ENCODE measurements around the gene YIPF5. TPM values are rescaled to one million over a fixed set of nuclear protein-coding genes. Genes with fewer than 3 reads are reported as not detected.

The YIPF5 gene
- polyA plus RNA-seq, 1 experiment: 91.7 TPM

DNA sequence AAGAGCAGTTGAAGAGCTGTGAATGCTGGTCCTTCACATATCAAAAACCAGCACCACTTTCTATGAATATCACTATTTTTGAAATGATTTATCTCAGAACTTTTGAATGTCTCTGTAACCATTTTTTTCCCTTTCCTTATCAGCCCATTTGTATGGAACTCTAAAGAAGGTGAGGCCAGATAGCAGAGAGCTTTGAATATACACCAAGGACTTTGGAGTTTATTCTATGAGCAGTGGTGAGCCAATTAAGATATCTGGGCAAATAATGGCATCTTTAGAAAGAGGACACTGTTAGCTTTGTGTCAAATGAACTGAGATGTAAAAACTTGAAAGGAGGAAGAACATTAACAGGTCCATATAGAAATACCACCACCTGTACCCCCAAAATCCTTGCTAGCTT, 22.2 kb upstream of the YIPF5 start:
- Histone ChIP-seq H3K36me3 (ENCODE audit: control insufficient read depth, insufficient read depth, low read length) (no peaks in the 10 kb centered on the region), H3K27me3 (ENCODE audit: control insufficient read depth, insufficient read depth, low read length) (peaks cover 1% of the 10 kb centered on the region; the same call in 1 of the 2 replicates), H3K4me3 (ENCODE audit: low read depth, low read length) (no peak overlapping the region)
- TF ChIP-seq, protein P1, sequence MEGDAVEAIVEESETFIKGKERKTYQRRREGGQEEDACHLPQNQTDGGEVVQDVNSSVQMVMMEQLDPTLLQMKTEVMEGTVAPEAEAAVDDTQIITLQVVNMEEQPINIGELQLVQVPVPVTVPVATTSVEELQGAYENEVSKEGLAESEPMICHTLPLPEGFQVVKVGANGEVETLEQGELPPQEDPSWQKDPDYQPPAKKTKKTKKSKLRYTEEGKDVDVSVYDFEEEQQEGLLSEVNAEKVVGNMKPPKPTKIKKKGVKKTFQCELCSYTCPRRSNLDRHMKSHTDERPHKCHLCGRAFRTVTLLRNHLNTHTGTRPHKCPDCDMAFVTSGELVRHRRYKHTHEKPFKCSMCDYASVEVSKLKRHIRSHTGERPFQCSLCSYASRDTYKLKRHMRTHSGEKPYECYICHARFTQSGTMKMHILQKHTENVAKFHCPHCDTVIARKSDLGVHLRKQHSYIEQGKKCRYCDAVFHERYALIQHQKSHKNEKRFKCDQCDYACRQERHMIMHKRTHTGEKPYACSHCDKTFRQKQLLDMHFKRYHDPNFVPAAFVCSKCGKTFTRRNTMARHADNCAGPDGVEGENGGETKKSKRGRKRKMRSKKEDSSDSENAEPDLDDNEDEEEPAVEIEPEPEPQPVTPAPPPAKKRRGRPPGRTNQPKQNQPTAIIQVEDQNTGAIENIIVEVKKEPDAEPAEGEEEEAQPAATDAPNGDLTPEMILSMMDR (IDR thresholded peaks at IDR 0.05; ENCODE audit: insufficient read depth, low read depth, low read length): no peak
- ChIA-PET POLR2A (no interaction called here), CTCF (interaction anchor here (0.6 to 2.9 kb wide), 4 partner anchors 11 to 1326 kb away, joined by 3 to 15 read pairs (median 6); no protein-coding TSS in a partner anchor)
- no peak for DNase-seq (ENCODE audit: low read depth)

DNA sequence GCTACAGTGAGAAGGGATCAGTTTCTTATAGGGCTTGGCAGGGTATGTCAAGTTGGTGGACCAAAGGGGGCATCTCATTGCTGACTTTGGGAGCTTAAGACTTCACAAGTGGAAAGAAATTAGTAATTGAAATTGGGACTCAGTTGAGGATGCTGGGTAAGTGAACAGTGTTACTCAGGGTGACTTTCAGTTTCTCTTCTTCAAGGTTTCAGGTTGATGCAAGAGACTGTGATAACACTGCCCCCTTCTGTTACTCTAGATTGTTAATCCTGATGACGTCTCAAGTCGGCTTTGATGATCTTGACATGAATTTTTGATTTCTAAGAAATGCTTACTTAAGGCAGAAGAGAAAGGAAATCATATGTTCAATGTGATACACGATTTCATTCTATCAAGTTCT, 21.5 kb upstream of the YIPF5 start:
- peak; percentile 43 for DNase-seq (ENCODE audit: low read depth)
- POLR2A ChIA-PET: interaction anchor here (0.5 kb wide), 1 partner anchor 1444 kb away, joined by 3 read pairs; no protein-coding TSS in a partner anchor
- CTCF ChIA-PET: interaction anchor here (1.4 to 2.1 kb wide), 2 partner anchors 14 to 16 kb away, joined by 5 to 7 read pairs; no protein-coding TSS in a partner anchor
- no peaks in the 10 kb centered on the region for H3K36me3 ChIP-seq (ENCODE audit: control insufficient read depth, insufficient read depth, low read length)
- peaks cover 1% of the 10 kb centered on the region; the same call in 1 of the 2 replicates for H3K27me3 ChIP-seq (ENCODE audit: control insufficient read depth, insufficient read depth, low read length)
- H3K4me3 ChIP-seq (ENCODE audit: low read depth, low read length): no peak overlapping the region
- TF ChIP-seq, protein P1 (IDR thresholded peaks at IDR 0.05; ENCODE audit: insufficient read depth, low read depth, low read length): peak; percentile 61

- no peak overlapping the region for H3K4me3 ChIP-seq (ENCODE audit: low read depth, low read length)
- TF ChIP-seq, protein P1 (IDR thresholded peaks at IDR 0.05; ENCODE audit: insufficient read depth, low read depth, low read length): no peak
- CTCF ChIA-PET: interaction anchor here (1.4 kb wide), 1 partner anchor 15 kb away, joined by 5 read pairs; no protein-coding TSS in a partner anchor
These were observed 21.1 kb upstream of the YIPF5 start for GRCh38 chr5:144191531-144191930.

GRCh38 chr5:144189800-144190429, 19.5 kb upstream of the YIPF5 start:
- Histone ChIP-seq H3K4me3 (ENCODE audit: low read depth, low read length) (no peak overlapping the region), H3K36me3 (ENCODE audit: control insufficient read depth, insufficient read depth, low read length) (no peaks in the 10 kb centered on the region), H3K27me3 (ENCODE audit: control insufficient read depth, insufficient read depth, low read length) (peaks cover 1% of the 10 kb centered on the region; the same call in 1 of the 2 replicates)
- peak; percentile 40 for DNase-seq (ENCODE audit: low read depth)
- ChIA-PET POLR2A (no interaction called here), CTCF (interaction anchor here (1.1 to 1.3 kb wide), 2 partner anchors 9 to 1699 kb away, joined by 3 to 4 read pairs; no protein-coding TSS in a partner anchor)
- TF ChIP-seq, protein P1 (IDR thresholded peaks at IDR 0.05; ENCODE audit: insufficient read depth, low read depth, low read length): no peak

More at GRCh38 chr5:144191531-144191930, 21.1 kb upstream of the YIPF5 start:
- H3K27me3 ChIP-seq (ENCODE audit: control insufficient read depth, insufficient read depth, low read length): peaks cover 1% of the 10 kb centered on the region; the same call in 1 of the 2 replicates
- DNase-seq (ENCODE audit: low read depth): no peak
- POLR2A ChIA-PET: interaction anchor here (0.5 kb wide), 1 partner anchor 1443 kb away, joined by 3 read pairs; no protein-coding TSS in a partner anchor
- H3K36me3 ChIP-seq (ENCODE audit: control insufficient read depth, insufficient read depth, low read length): no peaks in the 10 kb centered on the region

DNA sequence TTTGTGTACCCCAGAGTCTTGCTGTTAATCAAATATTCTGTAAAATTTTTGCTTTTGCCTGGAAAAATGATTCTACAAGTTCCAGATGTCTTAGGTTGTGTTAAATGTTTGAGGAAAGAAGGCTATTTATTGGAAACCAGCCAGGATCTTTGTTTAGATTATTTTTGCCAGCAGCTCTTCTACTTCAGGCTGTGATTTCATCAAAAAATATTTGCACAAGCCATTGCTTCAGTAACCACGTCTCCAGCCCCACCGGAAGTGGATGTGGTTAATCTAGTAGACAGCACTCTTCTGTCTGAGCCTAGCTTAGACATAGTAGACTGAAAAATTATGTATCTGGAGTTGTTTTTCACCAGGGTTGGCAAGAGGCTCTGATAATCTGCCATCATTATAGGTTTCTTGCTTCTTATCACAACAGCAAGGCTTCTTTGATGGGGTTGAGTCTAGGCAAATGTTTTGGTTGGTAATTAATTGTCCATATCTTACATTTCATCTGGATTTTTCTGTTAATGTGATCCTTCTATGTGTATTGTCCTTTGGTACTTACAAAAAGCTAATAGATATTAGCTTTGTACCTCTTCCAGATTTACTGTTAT, 17.3 kb upstream of the YIPF5 start:
- DNase-seq (ENCODE audit: low read depth): peak; percentile 93
- ChIA-PET POLR2A (interaction anchor here (0.6 kb wide), 1 partner anchor 1290 kb away, joined by 3 read pairs; no protein-coding TSS in a partner anchor), CTCF (interaction anchor here (1.9 kb wide), 1 partner anchor 18 kb away, joined by 5 read pairs; the partner anchor contains the start of genes KCTD16 and YIPF5)
- Histone ChIP-seq H3K4me3 (ENCODE audit: low read depth, low read length) (no peak overlapping the region), H3K36me3 (ENCODE audit: control insufficient read depth, insufficient read depth, low read length) (no peaks in the 10 kb centered on the region), H3K27me3 (ENCODE audit: control insufficient read depth, insufficient read depth, low read length) (no peaks in the 10 kb centered on the region)
- TF ChIP-seq, protein P1 (IDR thresholded peaks at IDR 0.05; ENCODE audit: insufficient read depth, low read depth, low read length): no peak

Data from BJ (cell line).